IMR-90 (cell line): ENCODE measurements around the gene CORO1C. TPM values are rescaled to one million over a fixed set of nuclear protein-coding genes. Genes with fewer than 3 reads are reported as not detected.
A peak's percentile ranks its signal among the peaks of the same experiment; 100 is the strongest.

Experiments
- ATAC-seq: fragments of 200-7000 bp; cut with Tn5 transposase; 2 replicates; pipeline ENCODE4 v1.9.1; 2020; ENCODE audit warnings: low read depth, mild to moderate bottlenecking, moderate library complexity
- BruUV-seq: library from RNA; stranded (reverse); fragments of 400-500 nt; replicated peaks from 2 replicates; lab custom pipeline; 2021; lab: Mats Ljungman, UMichigan
- CTCF ChIA-PET: fragments of 300-600 bp; formaldehyde crosslinking; extraction: SDS; loops from one replicate; lab custom pipeline; 2021; ENCODE audit warnings: antibody characterized with exemption; lab: Yijun Ruan, JAX
- POLR2A ChIA-PET: fragments of 300-600 bp; sonication (Branson Sonifier 250); formaldehyde crosslinking; loops from one replicate; lab custom pipeline; 2022; ENCODE audit warnings: antibody characterized with exemption; ENCODE audit not compliant: unreplicated experiment; lab: Charles Lee
- DNase-seq: peaks from one replicate; pipeline ENCODE4 v3.0.0; 2013
- H2AFZ ChIP-seq: replicated peaks from 2 replicates; pipeline ENCODE3; 2013; ENCODE audit warnings: low read length, mild to moderate bottlenecking; ENCODE audit not compliant: poor library complexity
- H2AK5ac ChIP-seq: 2 replicates; pipeline ENCODE4 v1.6.1; 2013; ENCODE audit warnings: low read depth, low read length, inconsistent platforms
- H2AK9ac ChIP-seq: replicated peaks from 2 replicates; pipeline ENCODE3; 2013; ENCODE audit warnings: mild to moderate bottlenecking, low read depth, low read length, moderate library complexity; ENCODE audit not compliant: poor library complexity
- H2BK120ac ChIP-seq: 2 replicates; pipeline ENCODE4 v1.6.1; 2013; ENCODE audit warnings: low read depth, low read length, inconsistent platforms
- H2BK15ac ChIP-seq: 3 replicates; pipeline ENCODE4 v1.6.1; 2013; ENCODE audit warnings: low read depth, low read length, inconsistent platforms
- H2BK20ac ChIP-seq: 2 replicates; pipeline ENCODE4 v1.6.1; 2013; ENCODE audit warnings: low read depth, mild to moderate bottlenecking, inconsistent platforms, low read length, moderate library complexity
- H2BK5ac ChIP-seq: 2 replicates; pipeline ENCODE4 v1.6.1; 2013; ENCODE audit warnings: mild to moderate bottlenecking, low read depth, low read length, inconsistent platforms; ENCODE audit not compliant: poor library complexity, severe bottlenecking
- H3K14ac ChIP-seq: replicated peaks from 2 replicates; pipeline ENCODE4 v1.6.1; 2013; ENCODE audit warnings: low read depth, low read length, inconsistent platforms
- H3K18ac ChIP-seq: 2 replicates; pipeline ENCODE4 v1.6.1; 2013; ENCODE audit warnings: low read depth, low read length, control low read depth
- H3K23ac ChIP-seq: 2 replicates; pipeline ENCODE4 v1.6.1; 2013; ENCODE audit warnings: low read depth, low read length, inconsistent platforms
- H3K27ac ChIP-seq: 2 replicates; pipeline ENCODE4 v1.5.1; 2013; ENCODE audit warnings: mild to moderate bottlenecking, control low read depth, low read length; ENCODE audit not compliant: insufficient read depth
- H3K27me3 ChIP-seq: 2 replicates; pipeline ENCODE4 v1.6.1; 2013; ENCODE audit warnings: low read length; ENCODE audit not compliant: control insufficient read depth, insufficient read depth
- H3K36me3 ChIP-seq: 2 replicates; pipeline ENCODE4 v1.6.1; 2013; ENCODE audit warnings: low read length, mixed read lengths; ENCODE audit not compliant: control insufficient read depth, insufficient read depth
- H3K4ac ChIP-seq: 2 replicates; pipeline ENCODE4 v1.6.1; 2013; ENCODE audit warnings: low read depth, low read length, inconsistent platforms
- H3K4me1 ChIP-seq: 2 replicates; pipeline ENCODE4 v1.6.1; 2013; ENCODE audit warnings: low read length, mixed read lengths; ENCODE audit not compliant: control insufficient read depth, insufficient read depth
- H3K4me2 ChIP-seq: 2 replicates; pipeline ENCODE4 v1.6.1; 2013; ENCODE audit warnings: low read depth, mild to moderate bottlenecking, control low read depth, low read length, moderate library complexity
- H3K4me3 ChIP-seq: 2 replicates; pipeline ENCODE4 v1.5.1; 2013; ENCODE audit warnings: low read depth, mild to moderate bottlenecking, control low read depth, low read length, moderate library complexity; ENCODE audit not compliant: insufficient read depth
- H3K56ac ChIP-seq: 2 replicates; pipeline ENCODE4 v1.6.1; 2013; ENCODE audit warnings: low read length, inconsistent platforms; ENCODE audit not compliant: insufficient read depth; ENCODE audit errors: extremely low read depth
- H3K79me1 ChIP-seq, 2 experiments: 2 replicates each; pipeline ENCODE4 v1.6.1; 2013; ENCODE audit warnings: low read length in 2 of 2, inconsistent platforms in 1 of 2, low read depth in 1 of 2
- H3K9ac ChIP-seq: 2 replicates; pipeline ENCODE4 v1.6.1; 2013; ENCODE audit warnings: low read depth, low read length, control low read depth
- H3K9me1 ChIP-seq: 2 replicates; pipeline ENCODE4 v1.6.1; 2013; ENCODE audit warnings: low read length, inconsistent platforms; ENCODE audit not compliant: insufficient read depth
- H3K9me3 ChIP-seq: 2 replicates; pipeline ENCODE4 v1.6.1; 2013; ENCODE audit warnings: low read length; ENCODE audit not compliant: control insufficient read depth, insufficient read depth
- H4K20me1 ChIP-seq: 2 replicates; pipeline ENCODE4 v1.6.1; 2013; ENCODE audit warnings: low read length, inconsistent platforms; ENCODE audit not compliant: insufficient read depth
- H4K5ac ChIP-seq: 2 replicates; pipeline ENCODE4 v1.6.1; 2013; ENCODE audit warnings: mild to moderate bottlenecking, low read depth, low read length, control low read depth
- H4K8ac ChIP-seq, 2 experiments: 2 replicates each; pipeline ENCODE4 v1.6.1; 2013; ENCODE audit warnings: low read depth in 2 of 2, low read length in 2 of 2, control low read depth in 1 of 2, inconsistent platforms in 1 of 2
- H4K91ac ChIP-seq: 2 replicates; pipeline ENCODE4 v1.6.1; 2013; ENCODE audit warnings: low read depth, low read length, inconsistent platforms; ENCODE audit not compliant: insufficient read depth
- BHLHE40 ChIP-seq: fragments of 150-350 bp; IDR thresholded peaks from 2 replicates; pipeline ENCODE4 v1.6.1; 2016; ENCODE audit warnings: mild to moderate bottlenecking, low read depth, low read length
- CEBPB ChIP-seq: IDR thresholded peaks from 2 replicates; pipeline ENCODE4 v1.6.1; 2012; ENCODE audit warnings: low read depth, low read length, improper control_type of control experiment
- MAFK ChIP-seq: IDR thresholded peaks from 2 replicates; pipeline ENCODE4 v1.6.1; 2012; ENCODE audit warnings: low read depth, low read length, improper control_type of control experiment
- MAZ ChIP-seq: IDR thresholded peaks from 2 replicates; pipeline ENCODE4 v1.6.1; 2012; ENCODE audit warnings: low read depth, mild to moderate bottlenecking, low read length, improper control_type of control experiment, moderate library complexity, borderline replicate concordance
- NFE2L2 ChIP-seq: fragments of 150-350 bp; IDR thresholded peaks from 2 replicates; pipeline ENCODE4 v1.6.1; 2016; ENCODE audit warnings: low read depth, mild to moderate bottlenecking, low read length
- RAD21 ChIP-seq: IDR thresholded peaks from 2 replicates; pipeline ENCODE4 v1.6.1; 2012; ENCODE audit warnings: low read length, improper control_type of control experiment
- SMC3 ChIP-seq: fragments of 150-350 bp; IDR thresholded peaks from 2 replicates; pipeline ENCODE4 v1.6.1; 2016; ENCODE audit warnings: low read depth, mild to moderate bottlenecking, antibody characterized with exemption, low read length, moderate library complexity
- WGBS, 2 experiments: methylation state at CpG; one replicate each; pipeline versions ENCODE4 v1.1.5 to v1.1.7; 2013; ENCODE audit warnings: missing lambda C conversion rate in 2 of 2; ENCODE audit not compliant: insufficient read length in 1 of 2; ENCODE audit errors: extremely low coverage in 2 of 2; 5-methylcytosine and 5-hydroxymethylcytosine counted together
- dilution Hi-C: fragments of 300-500 bp; cut with HindIII; formaldehyde crosslinking; loops from one replicate; pipeline ENCODE4 v1.14.3; 2018; ENCODE audit warnings: low sequenced_read_pairs; ENCODE audit not compliant: unreplicated experiment
- in situ Hi-C: fragments of 300-500 bp; cut with MboI; formaldehyde crosslinking; loops from 3 replicates; pipeline ENCODE4 v1.14.3; 2019; ENCODE audit warnings: low sequenced_read_pairs, inconsistent platforms, mixed read lengths
- intact Hi-C: fragments of 100-400 bp; cut with micrococcal nuclease; formaldehyde crosslinking; loops from 2 replicates; pipeline ENCODE4 v1.10.0; 2022
- polyA plus RNA-seq, 3 experiments: library from polyadenylated mRNA; depleted of rRNA; stranded (reverse); fragments of >200 nt; gene quantifications; 2 replicates each; pipeline ENCODE4 v1.2.3, GENCODE V29; 2012; ENCODE audit warnings: low replicate concordance in 1 of 3
- total RNA-seq: library from RNA; depleted of rRNA; stranded (reverse); fragments of >200 nt; gene quantifications from 2 replicates; pipeline ENCODE4 v1.2.3, GENCODE V29; 2012
- TF ChIP-seq, protein P1 (sequence below): conservative IDR thresholded peaks from 2 replicates; pipeline ENCODE4 v1.5.1; 2012; ENCODE audit warnings: mild to moderate bottlenecking, low read depth, low read length, improper control_type of control experiment
- TF ChIP-seq, protein P2 (sequence below): fragments of 150-350 bp; IDR thresholded peaks from 2 replicates; pipeline ENCODE4 v1.6.1; 2016; ENCODE audit warnings: low read depth, mild to moderate bottlenecking, low read length, moderate library complexity, borderline replicate concordance
- TF ChIP-seq, protein P3 (sequence below): fragments of 150-350 bp; IDR thresholded peaks from 2 replicates; pipeline ENCODE4 v1.6.1; 2017; ENCODE audit warnings: mild to moderate bottlenecking, antibody characterized with exemption, low read length, low read depth

The CORO1C gene
- total and polyA plus RNA-seq, 2 of the 4 experiments (the other 2 are of a cell fraction) = 675 to 1,100 TPM

DNA sequence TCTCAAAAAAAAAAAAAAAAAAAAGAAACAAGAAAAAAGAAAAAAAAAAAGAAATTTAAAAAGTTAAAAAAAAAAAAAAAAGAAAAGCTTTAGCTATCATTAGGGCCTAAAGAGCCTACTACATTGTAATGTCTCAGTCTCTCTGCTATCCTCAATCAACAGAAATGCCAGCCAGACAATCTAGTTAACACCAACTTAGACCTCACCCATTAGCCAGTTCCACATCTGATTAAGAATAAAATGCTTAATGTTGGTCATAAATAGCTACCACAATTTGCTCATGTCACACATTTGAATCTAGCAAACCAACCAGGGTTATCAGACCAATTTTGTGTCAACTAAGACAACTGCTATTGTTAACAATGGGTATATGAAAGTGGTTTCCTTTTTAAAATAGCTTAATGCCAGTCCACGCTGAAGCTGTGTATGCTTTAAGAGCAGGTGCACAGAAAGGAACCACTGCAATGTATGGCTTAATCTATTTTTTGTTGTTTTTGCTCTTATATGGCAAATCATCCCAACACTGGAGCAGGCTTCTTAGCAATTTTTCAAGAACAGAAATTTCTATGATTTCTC, 52.1 kb downstream of the CORO1C start:
- Histone ChIP-seq H2AK5ac (no peak overlapping the region), H3K14ac (no peak overlapping the region), H2BK15ac (no peak overlapping the region), H3K18ac (no peak overlapping the region), H3K9me3 (no peaks in the 10 kb centered on the region), H3K9ac (no peak overlapping the region), H2AFZ (no peak overlapping the region), H3K9me1 (peaks cover 13% of the 10 kb centered on the region), H2BK120ac (no peak overlapping the region), H2BK5ac (peak overlapping the region; percentile 48), H4K8ac (no peak overlapping the region), H3K4me2 (no peak overlapping the region; the same call in 1 of the 2 replicates), H3K4me1 (peaks cover 4% of the 10 kb centered on the region), H4K91ac (no peak overlapping the region), H2BK20ac (no peak overlapping the region), H3K27me3 (no peaks in the 10 kb centered on the region), H3K79me1 (peaks cover 0 to 42% of the 10 kb centered on the region in 2 experiments; a peak in 2 of 4 replicates), H4K20me1 (peaks cover 80% of the 10 kb centered on the region), H3K4ac (no peak overlapping the region), H3K4me3 (no peak overlapping the region), H3K56ac (no peak overlapping the region), H3K23ac (peak overlapping the region; percentile 80; the same call in 1 of the 2 replicates), H2AK9ac (no peak overlapping the region), H3K36me3 (peaks cover 27% of the 10 kb centered on the region), H3K27ac (no peak overlapping the region), H4K5ac (no peak overlapping the region)
- dilution Hi-C loops (no loop called here), intact Hi-C loops (no loop called here), in situ Hi-C loops (no loop called here)
- BruUV-seq = no TSS peak
- DNase-seq = no peak
- POLR2A ChIA-PET = interaction anchor here (0.5 to 0.8 kb wide), 8 partner anchors 11 to 423 kb away, joined by 3 to 8 read pairs (median 5); no protein-coding TSS in a partner anchor
- no peak for ATAC-seq
- TF ChIP-seq, protein P1, sequence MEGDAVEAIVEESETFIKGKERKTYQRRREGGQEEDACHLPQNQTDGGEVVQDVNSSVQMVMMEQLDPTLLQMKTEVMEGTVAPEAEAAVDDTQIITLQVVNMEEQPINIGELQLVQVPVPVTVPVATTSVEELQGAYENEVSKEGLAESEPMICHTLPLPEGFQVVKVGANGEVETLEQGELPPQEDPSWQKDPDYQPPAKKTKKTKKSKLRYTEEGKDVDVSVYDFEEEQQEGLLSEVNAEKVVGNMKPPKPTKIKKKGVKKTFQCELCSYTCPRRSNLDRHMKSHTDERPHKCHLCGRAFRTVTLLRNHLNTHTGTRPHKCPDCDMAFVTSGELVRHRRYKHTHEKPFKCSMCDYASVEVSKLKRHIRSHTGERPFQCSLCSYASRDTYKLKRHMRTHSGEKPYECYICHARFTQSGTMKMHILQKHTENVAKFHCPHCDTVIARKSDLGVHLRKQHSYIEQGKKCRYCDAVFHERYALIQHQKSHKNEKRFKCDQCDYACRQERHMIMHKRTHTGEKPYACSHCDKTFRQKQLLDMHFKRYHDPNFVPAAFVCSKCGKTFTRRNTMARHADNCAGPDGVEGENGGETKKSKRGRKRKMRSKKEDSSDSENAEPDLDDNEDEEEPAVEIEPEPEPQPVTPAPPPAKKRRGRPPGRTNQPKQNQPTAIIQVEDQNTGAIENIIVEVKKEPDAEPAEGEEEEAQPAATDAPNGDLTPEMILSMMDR = no peak
- no peak for TF ChIP-seq MAZ
- TF ChIP-seq, protein P2, sequence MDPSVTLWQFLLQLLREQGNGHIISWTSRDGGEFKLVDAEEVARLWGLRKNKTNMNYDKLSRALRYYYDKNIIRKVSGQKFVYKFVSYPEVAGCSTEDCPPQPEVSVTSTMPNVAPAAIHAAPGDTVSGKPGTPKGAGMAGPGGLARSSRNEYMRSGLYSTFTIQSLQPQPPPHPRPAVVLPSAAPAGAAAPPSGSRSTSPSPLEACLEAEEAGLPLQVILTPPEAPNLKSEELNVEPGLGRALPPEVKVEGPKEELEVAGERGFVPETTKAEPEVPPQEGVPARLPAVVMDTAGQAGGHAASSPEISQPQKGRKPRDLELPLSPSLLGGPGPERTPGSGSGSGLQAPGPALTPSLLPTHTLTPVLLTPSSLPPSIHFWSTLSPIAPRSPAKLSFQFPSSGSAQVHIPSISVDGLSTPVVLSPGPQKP = no peak
- no peak for TF ChIP-seq NFE2L2
- no peak for TF ChIP-seq BHLHE40
- no peak for TF ChIP-seq CEBPB
- TF ChIP-seq RAD21 = no peak
- TF ChIP-seq, protein P3, sequence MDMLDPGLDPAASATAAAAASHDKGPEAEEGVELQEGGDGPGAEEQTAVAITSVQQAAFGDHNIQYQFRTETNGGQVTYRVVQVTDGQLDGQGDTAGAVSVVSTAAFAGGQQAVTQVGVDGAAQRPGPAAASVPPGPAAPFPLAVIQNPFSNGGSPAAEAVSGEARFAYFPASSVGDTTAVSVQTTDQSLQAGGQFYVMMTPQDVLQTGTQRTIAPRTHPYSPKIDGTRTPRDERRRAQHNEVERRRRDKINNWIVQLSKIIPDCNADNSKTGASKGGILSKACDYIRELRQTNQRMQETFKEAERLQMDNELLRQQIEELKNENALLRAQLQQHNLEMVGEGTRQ = no peak
- TF ChIP-seq MAFK = no peak
- TF ChIP-seq SMC3 = no peak
- CTCF ChIA-PET = interaction anchor here (1.2 to 1.4 kb wide), 2 partner anchors 12 to 14 kb away, joined by 3 read pairs; no protein-coding TSS in a partner anchor
- WGBS, 2 experiments = no CpG with 5 or more reads among the region's 1 CpG
